ENCODE results near the gene EPHA6.
"Not testable (repeated sequence)": the region's sequence is repeated elsewhere in the genome, so short reads cannot be mapped to it uniquely, and the experiment has no call there.

Gene EPHA6

DNA sequence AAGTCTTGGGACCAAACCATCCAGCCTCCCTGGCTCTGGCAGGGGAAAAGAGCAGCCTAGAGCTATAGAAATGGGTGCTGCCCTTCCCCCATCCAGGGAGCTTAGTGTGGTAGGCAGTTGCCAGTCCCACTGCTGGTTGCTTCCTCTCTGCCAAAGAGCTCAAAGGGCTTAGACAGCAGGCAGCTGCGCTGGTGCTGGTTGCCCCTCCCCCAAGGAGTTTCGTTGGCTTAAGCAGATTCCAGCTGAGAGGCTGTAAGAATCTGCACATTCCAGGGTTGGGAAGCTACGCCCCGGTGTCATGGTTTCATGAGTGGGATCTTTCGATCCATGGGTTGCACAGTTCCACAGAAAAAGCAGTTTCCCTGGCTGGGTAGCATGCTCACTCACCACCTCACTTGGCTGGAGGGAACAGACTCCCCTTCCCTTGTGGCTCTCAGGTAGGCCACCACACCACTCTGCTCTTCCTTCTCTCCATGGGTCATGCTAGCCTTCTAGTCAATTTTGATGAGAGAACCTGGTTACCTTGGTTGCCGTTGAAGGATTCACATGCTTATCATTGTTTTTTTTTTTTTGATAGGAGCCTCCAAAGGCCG lies 195.1 kb downstream of the EPHA6 start:
- H3K4me3 ChIP-seq (ENCODE audit: insufficient read depth, low read depth, low read length, poor library complexity, severe bottlenecking), result no peak overlapping the region
- DNase-seq, result no peak
- no peak overlapping the region for H3K27ac ChIP-seq (ENCODE audit: insufficient read depth, low read length, poor library complexity, severe bottlenecking)
- H3K9me3 ChIP-seq (ENCODE audit: control insufficient read depth, low read length), result no peaks in the 10 kb centered on the region
- no peaks in the 10 kb centered on the region for H3K36me3 ChIP-seq (ENCODE audit: control insufficient read depth, insufficient read depth, low read length)
- H3K27me3 ChIP-seq (replicated peaks; ENCODE audit: control insufficient read depth, insufficient read depth, low read length, poor library complexity, severe bottlenecking), result no peaks in the 10 kb centered on the region
- no peaks in the 10 kb centered on the region for H3K4me1 ChIP-seq (ENCODE audit: control insufficient read depth, insufficient read depth, low read length, poor library complexity, severe bottlenecking)

DNA sequence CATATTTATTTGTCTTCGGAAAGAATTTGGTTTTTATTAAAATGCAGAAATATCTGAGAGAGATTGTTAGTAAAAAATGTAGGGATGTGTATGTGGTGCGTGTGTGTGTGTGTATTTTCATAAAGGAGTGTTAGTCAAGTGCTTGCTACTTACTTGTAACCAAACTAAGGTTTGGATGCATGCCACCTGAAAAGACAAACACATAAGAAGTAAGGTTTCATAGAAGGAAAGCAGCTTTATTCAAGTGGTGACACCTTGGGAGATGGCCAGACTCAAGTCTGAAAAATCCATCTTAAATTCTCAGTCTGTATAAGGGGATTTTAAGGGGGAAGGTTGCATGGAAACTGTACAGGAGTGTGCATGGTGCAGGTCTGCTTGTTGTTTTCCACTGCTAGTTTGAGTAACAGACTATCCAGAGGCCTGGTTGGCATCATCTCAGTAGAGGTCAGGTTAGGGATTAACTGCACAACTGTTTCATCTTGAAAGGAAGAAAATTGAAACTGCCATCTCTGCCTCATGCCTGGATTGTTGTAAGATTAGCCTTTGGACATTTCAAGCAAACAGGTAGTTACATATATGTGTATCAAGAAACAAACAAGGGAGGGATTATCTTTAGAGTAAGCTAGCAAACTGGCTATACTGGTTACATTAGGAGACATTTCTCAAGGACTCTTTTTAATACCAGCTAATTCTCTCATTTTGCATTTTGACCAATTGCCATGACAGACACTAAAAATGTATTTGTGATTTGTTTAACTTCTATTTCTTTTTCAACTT lies 196.7 kb downstream of the EPHA6 start:
- Histone ChIP-seq H3K36me3 (ENCODE audit: control insufficient read depth, insufficient read depth, low read length) (no peaks in the 10 kb centered on the region), H3K4me1 (ENCODE audit: control insufficient read depth, insufficient read depth, low read length, poor library complexity, severe bottlenecking) (no peaks in the 10 kb centered on the region), H3K9me3 (ENCODE audit: control insufficient read depth, low read length) (no peaks in the 10 kb centered on the region), H3K27ac (ENCODE audit: insufficient read depth, low read length, poor library complexity, severe bottlenecking) (no peak overlapping the region), H3K4me3 (ENCODE audit: insufficient read depth, low read depth, low read length, poor library complexity, severe bottlenecking) (no peak overlapping the region), H3K27me3 (replicated peaks; ENCODE audit: control insufficient read depth, insufficient read depth, low read length, poor library complexity, severe bottlenecking) (no peaks in the 10 kb centered on the region)
- DNase-seq, result no peak

DNA sequence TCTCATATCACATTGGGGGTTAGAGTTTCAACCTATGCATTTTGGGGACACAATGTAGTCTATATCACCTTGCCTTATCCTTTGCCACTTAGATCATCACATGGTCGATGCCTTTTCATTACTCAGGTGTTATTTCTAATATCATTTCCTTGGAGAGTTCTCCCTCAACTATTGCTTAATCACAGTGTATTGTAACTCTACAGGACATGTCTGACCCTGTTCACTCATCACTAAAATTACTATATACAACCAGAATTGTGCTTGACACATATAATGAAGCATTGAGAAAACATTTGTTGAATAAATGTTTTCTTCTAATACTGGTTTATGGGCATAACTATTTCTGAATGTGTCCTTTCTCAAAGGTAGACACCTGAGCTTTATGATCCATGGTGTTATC lies 207.4 kb downstream of the EPHA6 start:
- Histone ChIP-seq H3K9me3 (ENCODE audit: control insufficient read depth, low read length) (no peaks in the 10 kb centered on the region), H3K36me3 (ENCODE audit: control insufficient read depth, insufficient read depth, low read length) (no peaks in the 10 kb centered on the region), H3K4me1 (ENCODE audit: control insufficient read depth, insufficient read depth, low read length, poor library complexity, severe bottlenecking) (no peaks in the 10 kb centered on the region), H3K4me3 (ENCODE audit: insufficient read depth, low read depth, low read length, poor library complexity, severe bottlenecking) (no peak overlapping the region), H3K27me3 (replicated peaks; ENCODE audit: control insufficient read depth, insufficient read depth, low read length, poor library complexity, severe bottlenecking) (no peaks in the 10 kb centered on the region), H3K27ac (ENCODE audit: insufficient read depth, low read length, poor library complexity, severe bottlenecking) (no peak overlapping the region)
- DNase-seq, result no peak

DNA sequence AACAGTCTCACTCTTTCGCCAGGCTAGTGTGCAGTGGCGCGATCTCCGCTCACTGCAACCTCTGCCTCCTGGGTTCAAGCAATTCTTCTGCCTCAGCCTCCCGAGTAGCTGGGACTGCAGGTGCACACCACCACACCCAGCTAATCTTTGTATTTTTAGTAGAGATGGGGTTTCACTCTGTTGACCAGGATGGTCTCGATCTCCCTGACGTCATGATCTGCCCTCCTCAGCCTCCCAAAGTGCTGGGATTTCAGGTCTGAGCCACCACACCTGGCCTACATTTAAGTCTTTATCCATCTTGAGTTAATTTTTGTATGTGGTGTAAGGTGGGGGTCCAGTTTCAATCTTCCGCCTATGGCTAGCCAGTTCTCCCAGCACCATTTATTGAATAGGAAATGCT lies 211.2 kb downstream of the EPHA6 start:
- not testable (repeated sequence) for H3K4me1 ChIP-seq (ENCODE audit: control insufficient read depth, insufficient read depth, low read length, poor library complexity, severe bottlenecking); H3K4me3 ChIP-seq (ENCODE audit: insufficient read depth, low read depth, low read length, poor library complexity, severe bottlenecking); H3K27me3 ChIP-seq (replicated peaks; ENCODE audit: control insufficient read depth, insufficient read depth, low read length, poor library complexity, severe bottlenecking); H3K36me3 ChIP-seq (ENCODE audit: control insufficient read depth, insufficient read depth, low read length); DNase-seq; H3K27ac ChIP-seq (ENCODE audit: insufficient read depth, low read length, poor library complexity, severe bottlenecking); H3K9me3 ChIP-seq (ENCODE audit: control insufficient read depth, low read length)

DNA sequence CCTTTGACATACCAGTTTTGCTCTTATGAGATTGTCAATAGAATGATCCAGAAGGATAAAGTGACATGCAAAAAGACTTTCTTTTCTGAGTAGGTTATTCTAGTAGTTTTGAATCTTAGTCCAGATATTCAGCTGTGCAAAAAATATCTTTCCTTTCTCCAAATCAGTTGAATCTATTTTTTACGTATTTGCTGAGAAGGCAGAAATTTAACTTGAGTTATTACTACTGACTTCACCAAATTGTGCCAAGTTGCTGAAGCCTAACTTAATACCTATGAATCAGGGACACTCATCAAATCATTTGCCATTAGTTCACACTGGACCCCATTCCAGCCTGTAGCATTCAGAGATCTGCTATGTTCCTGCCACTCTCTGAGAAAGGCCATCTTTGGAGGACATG lies 215.6 kb downstream of the EPHA6 start:
- Histone ChIP-seq H3K27ac (ENCODE audit: insufficient read depth, low read length, poor library complexity, severe bottlenecking) (no peak overlapping the region), H3K4me3 (ENCODE audit: insufficient read depth, low read depth, low read length, poor library complexity, severe bottlenecking) (no peak overlapping the region), H3K36me3 (ENCODE audit: control insufficient read depth, insufficient read depth, low read length) (no peaks in the 10 kb centered on the region), H3K9me3 (ENCODE audit: control insufficient read depth, low read length) (no peaks in the 10 kb centered on the region), H3K4me1 (ENCODE audit: control insufficient read depth, insufficient read depth, low read length, poor library complexity, severe bottlenecking) (no peaks in the 10 kb centered on the region), H3K27me3 (replicated peaks; ENCODE audit: control insufficient read depth, insufficient read depth, low read length, poor library complexity, severe bottlenecking) (no peaks in the 10 kb centered on the region)
- DNase-seq, result no peak

DNA sequence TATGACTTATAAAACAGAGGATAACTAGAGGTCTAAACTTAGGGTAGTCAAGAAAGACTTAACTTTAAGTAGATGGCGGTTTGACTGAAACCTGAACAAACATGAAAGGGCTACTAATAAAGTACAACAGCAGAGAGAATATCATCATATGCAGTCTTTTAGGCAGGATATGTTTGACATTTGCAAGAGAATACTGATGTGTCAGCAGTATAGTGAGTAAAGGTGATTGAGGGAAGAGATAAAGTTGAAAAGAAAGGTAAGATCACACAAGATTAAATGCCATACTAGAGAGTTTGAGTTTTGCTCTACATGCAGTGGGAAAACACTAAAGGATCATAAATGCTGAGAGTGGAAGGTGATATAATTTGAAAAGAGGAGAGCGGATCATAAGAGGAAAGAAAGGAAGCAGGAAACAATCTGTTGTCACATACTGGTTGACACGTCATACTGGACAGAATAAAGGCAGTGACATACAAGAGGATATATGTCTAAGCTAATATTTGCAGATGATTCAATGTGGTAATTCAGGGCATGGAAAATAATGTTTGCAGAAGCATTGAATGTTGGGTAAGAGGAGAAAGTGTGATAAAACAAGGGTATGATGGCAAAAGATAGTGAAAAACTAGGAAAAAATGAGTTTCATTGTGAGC lies 223.0 kb downstream of the EPHA6 start:
- DNase-seq, result no peak
- no peak overlapping the region for H3K4me3 ChIP-seq (ENCODE audit: insufficient read depth, low read depth, low read length, poor library complexity, severe bottlenecking)
- no peaks in the 10 kb centered on the region for H3K9me3 ChIP-seq (ENCODE audit: control insufficient read depth, low read length)
- no peak overlapping the region for H3K27ac ChIP-seq (ENCODE audit: insufficient read depth, low read length, poor library complexity, severe bottlenecking)
- H3K4me1 ChIP-seq (ENCODE audit: control insufficient read depth, insufficient read depth, low read length, poor library complexity, severe bottlenecking), result no peaks in the 10 kb centered on the region
- H3K27me3 ChIP-seq (replicated peaks; ENCODE audit: control insufficient read depth, insufficient read depth, low read length, poor library complexity, severe bottlenecking), result no peaks in the 10 kb centered on the region
- no peaks in the 10 kb centered on the region for H3K36me3 ChIP-seq (ENCODE audit: control insufficient read depth, insufficient read depth, low read length)

DNA sequence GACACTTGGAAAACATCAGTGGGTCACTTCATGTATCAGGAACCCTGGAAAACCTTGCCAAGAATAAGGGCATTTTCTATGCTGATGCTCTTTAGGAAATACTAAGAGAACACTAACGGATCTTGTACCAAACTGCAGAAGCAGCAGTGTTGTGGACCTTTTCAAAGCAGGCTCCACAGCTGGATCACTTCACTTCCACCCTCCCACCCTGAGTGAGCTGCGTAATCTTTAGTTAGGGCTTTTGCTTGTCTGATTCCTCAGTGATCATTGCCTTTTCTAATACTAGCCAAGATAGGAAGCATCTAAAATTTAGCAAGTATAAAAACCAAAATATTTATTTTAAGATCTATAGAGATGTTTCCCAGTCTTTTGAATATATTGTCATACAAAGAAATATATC lies 229.0 kb downstream of the EPHA6 start:
- H3K4me3 ChIP-seq (ENCODE audit: insufficient read depth, low read depth, low read length, poor library complexity, severe bottlenecking), result no peak overlapping the region
- no peak for DNase-seq
- no peaks in the 10 kb centered on the region for H3K9me3 ChIP-seq (ENCODE audit: control insufficient read depth, low read length)
- no peaks in the 10 kb centered on the region for H3K36me3 ChIP-seq (ENCODE audit: control insufficient read depth, insufficient read depth, low read length)
- H3K4me1 ChIP-seq (ENCODE audit: control insufficient read depth, insufficient read depth, low read length, poor library complexity, severe bottlenecking), result no peaks in the 10 kb centered on the region
- no peak overlapping the region for H3K27ac ChIP-seq (ENCODE audit: insufficient read depth, low read length, poor library complexity, severe bottlenecking)
- no peaks in the 10 kb centered on the region for H3K27me3 ChIP-seq (replicated peaks; ENCODE audit: control insufficient read depth, insufficient read depth, low read length, poor library complexity, severe bottlenecking)

DNA sequence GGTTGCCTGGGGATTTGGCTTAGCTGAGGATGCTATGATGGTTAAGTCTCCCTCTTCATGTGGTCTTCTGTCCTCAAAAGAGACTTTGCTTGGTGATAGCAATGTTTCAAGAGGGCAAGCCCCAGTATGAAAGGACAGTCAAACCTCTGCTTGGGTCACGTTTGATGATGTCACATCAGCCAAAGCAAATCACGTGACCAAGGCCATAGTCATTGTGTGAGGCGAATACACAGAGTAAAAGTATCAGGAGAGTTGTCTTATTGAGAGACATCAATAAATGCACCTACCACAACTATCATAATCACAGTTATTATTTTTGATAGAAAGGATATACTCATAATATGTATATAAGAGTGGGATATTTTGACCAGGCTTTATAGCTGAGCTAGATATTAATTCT lies 243.0 kb downstream of the EPHA6 start:
- H3K27ac ChIP-seq (ENCODE audit: insufficient read depth, low read length, poor library complexity, severe bottlenecking), result no peak overlapping the region
- no peaks in the 10 kb centered on the region for H3K27me3 ChIP-seq (replicated peaks; ENCODE audit: control insufficient read depth, insufficient read depth, low read length, poor library complexity, severe bottlenecking)
- DNase-seq, result no peak
- H3K4me1 ChIP-seq (ENCODE audit: control insufficient read depth, insufficient read depth, low read length, poor library complexity, severe bottlenecking), result no peaks in the 10 kb centered on the region
- H3K36me3 ChIP-seq (ENCODE audit: control insufficient read depth, insufficient read depth, low read length), result no peaks in the 10 kb centered on the region
- no peak overlapping the region for H3K4me3 ChIP-seq (ENCODE audit: insufficient read depth, low read depth, low read length, poor library complexity, severe bottlenecking)
- H3K9me3 ChIP-seq (ENCODE audit: control insufficient read depth, low read length), result no peaks in the 10 kb centered on the region

DNA sequence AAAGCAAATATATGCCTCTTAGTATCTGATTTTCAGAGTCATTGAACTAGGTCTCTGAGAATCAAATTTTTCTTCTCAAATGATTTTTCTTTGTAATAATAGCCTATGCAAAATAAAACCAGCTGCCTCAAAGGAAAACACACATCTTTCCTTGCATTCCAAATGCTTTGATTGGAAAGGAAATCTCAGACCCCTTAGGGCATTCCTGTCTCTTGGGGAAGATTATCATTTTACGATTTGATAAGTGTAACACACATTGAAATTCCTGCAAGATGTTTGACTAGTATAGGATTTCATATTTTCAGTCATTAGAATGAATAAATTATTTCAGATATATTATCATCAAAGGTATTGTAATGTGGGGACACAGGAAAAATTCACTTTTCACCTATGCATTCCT lies 244.8 kb downstream of the EPHA6 start:
- H3K4me3 ChIP-seq (ENCODE audit: insufficient read depth, low read depth, low read length, poor library complexity, severe bottlenecking), result no peak overlapping the region
- H3K27me3 ChIP-seq (replicated peaks; ENCODE audit: control insufficient read depth, insufficient read depth, low read length, poor library complexity, severe bottlenecking), result no peaks in the 10 kb centered on the region
- H3K4me1 ChIP-seq (ENCODE audit: control insufficient read depth, insufficient read depth, low read length, poor library complexity, severe bottlenecking), result no peaks in the 10 kb centered on the region
- H3K36me3 ChIP-seq (ENCODE audit: control insufficient read depth, insufficient read depth, low read length), result no peaks in the 10 kb centered on the region
- no peak overlapping the region for H3K27ac ChIP-seq (ENCODE audit: insufficient read depth, low read length, poor library complexity, severe bottlenecking)
- no peaks in the 10 kb centered on the region for H3K9me3 ChIP-seq (ENCODE audit: control insufficient read depth, low read length)
- no peak for DNase-seq

DNA sequence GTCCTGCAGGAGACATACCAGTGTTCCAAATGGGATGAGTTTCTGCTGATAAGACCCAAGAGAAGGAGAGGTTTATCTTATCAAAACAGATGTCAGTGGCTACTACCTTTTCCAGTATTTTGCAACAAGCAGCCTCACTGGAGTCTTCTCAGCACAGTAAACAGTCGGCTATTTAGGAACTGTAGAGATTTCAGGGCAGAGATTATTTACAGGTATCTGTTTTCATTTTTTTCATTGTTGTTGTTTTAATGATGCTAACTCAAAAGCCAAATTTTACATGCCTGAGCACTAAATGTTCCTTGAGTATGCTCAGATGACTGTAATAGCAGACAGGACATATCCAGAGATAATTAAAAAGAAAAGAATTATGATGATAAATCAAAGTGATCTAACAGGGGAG lies 252.1 kb downstream of the EPHA6 start:
- H3K36me3 ChIP-seq (ENCODE audit: control insufficient read depth, insufficient read depth, low read length), result no peaks in the 10 kb centered on the region
- H3K9me3 ChIP-seq (ENCODE audit: control insufficient read depth, low read length), result no peaks in the 10 kb centered on the region
- H3K27me3 ChIP-seq (replicated peaks; ENCODE audit: control insufficient read depth, insufficient read depth, low read length, poor library complexity, severe bottlenecking), result no peaks in the 10 kb centered on the region
- no peaks in the 10 kb centered on the region for H3K4me1 ChIP-seq (ENCODE audit: control insufficient read depth, insufficient read depth, low read length, poor library complexity, severe bottlenecking)
- no peak overlapping the region for H3K27ac ChIP-seq (ENCODE audit: insufficient read depth, low read length, poor library complexity, severe bottlenecking)
- H3K4me3 ChIP-seq (ENCODE audit: insufficient read depth, low read depth, low read length, poor library complexity, severe bottlenecking), result no peak overlapping the region
- DNase-seq, result no peak

All from effector memory CD4-positive, alpha-beta T cell (primary cell).